Activated CD4-positive, alpha-beta memory T cell treated with anti-CD3 and anti-CD28 coated beads, Interleukin-2, amount 10 ng/mL, durations not matched to agents 7 days and 5 days (primary cell): ENCODE results near the gene HPCAL1. TPM values are rescaled to one million over a fixed set of nuclear protein-coding genes. Genes with fewer than 3 reads are reported as not detected.

Source experiments
- CTCF ChIA-PET: fragments of 350-600 bp; sonication (Branson Sonifier 250); formaldehyde crosslinking; loops from one replicate; lab custom pipeline; 2021; ENCODE audit warnings: antibody characterized with exemption, inconsistent platforms; lab: Charles Lee
- POLR2A ChIA-PET: fragments of 350-600 bp; sonication (Branson Sonifier 250); formaldehyde crosslinking; loops from one replicate; lab custom pipeline; 2021; ENCODE audit warnings: antibody characterized with exemption; lab: Charles Lee
- DNase-seq: peaks from one replicate; pipeline ENCODE4 v3.0.0-alpha.2; 2020
- H3K27ac Mint-ChIP-seq: one replicate; pipeline ENCODE4 v1.8.0; 2021; ENCODE audit warnings: mild to moderate bottlenecking, mixed read lengths
- H3K27me3 Mint-ChIP-seq: one replicate; pipeline ENCODE4 v1.8.0; 2021; ENCODE audit warnings: mixed read lengths
- H3K36me3 Mint-ChIP-seq: one replicate; pipeline ENCODE4 v1.8.0; 2021; ENCODE audit warnings: low read depth, mixed read lengths
- H3K4me1 Mint-ChIP-seq: one replicate; pipeline ENCODE4 v1.8.0; 2021; ENCODE audit warnings: mixed read lengths
- H3K4me3 Mint-ChIP-seq: one replicate; pipeline ENCODE4 v1.8.0; 2021; ENCODE audit warnings: mild to moderate bottlenecking, mixed read lengths
- H3K9me3 Mint-ChIP-seq: one replicate; pipeline ENCODE4 v1.8.0; 2021; ENCODE audit warnings: mixed read lengths
- total RNA-seq, 2 experiments: library from RNA; stranded (reverse); gene quantifications; one replicate each; pipeline ENCODE4 v1.2.3, GENCODE V29; 2021

HPCAL1 gene
- total RNA-seq, 2 experiments from 2014 or later = 70.0 to 71.4 TPM

- peak overlapping the region; percentile 98 for H3K4me3 Mint-ChIP-seq
- H3K27me3 Mint-ChIP-seq = no peaks in the 10 kb centered on the region
- H3K36me3 Mint-ChIP-seq = no peaks in the 10 kb centered on the region
- POLR2A ChIA-PET = interaction anchor here (0.8 to 6.9 kb wide), 17 partner anchors 20 to 880 kb away, joined by 3 to 109 read pairs (median 4); partner anchors contain the start of genes CPSF3, ITGB1BP1, ODC1 and RRM2
- DNase-seq = peak; percentile 44
- peak overlapping the region; percentile 81 for H3K27ac Mint-ChIP-seq
- H3K4me1 Mint-ChIP-seq = peaks cover 74% of the 10 kb centered on the region
- H3K9me3 Mint-ChIP-seq = no peaks in the 10 kb centered on the region
- CTCF ChIA-PET = interaction anchor here (0.8 to 9.3 kb wide), 12 partner anchors 8 to 231 kb away, joined by 3 to 138 read pairs (median 6); no protein-coding TSS in a partner anchor
These were observed 533 bp downstream of the HPCAL1 start for GRCh38 chr2:10303181-10303693.

- Mint-ChIP-seq H3K4me3 (peak overlapping the region; percentile 98), H3K36me3 (no peaks in the 10 kb centered on the region), H3K4me1 (peaks cover 69% of the 10 kb centered on the region), H3K9me3 (no peaks in the 10 kb centered on the region), H3K27ac (peak overlapping the region; percentile 67), H3K27me3 (no peaks in the 10 kb centered on the region)
- POLR2A ChIA-PET = interaction anchor here (0.8 to 6.9 kb wide), 17 partner anchors 20 to 881 kb away, joined by 3 to 109 read pairs (median 4); partner anchors contain the start of genes CPSF3, ITGB1BP1, ODC1 and RRM2
- DNase-seq = peak; percentile 55
- CTCF ChIA-PET = interaction anchor here (0.7 to 9.3 kb wide), 16 partner anchors 9 to 829 kb away, joined by 3 to 138 read pairs (median 4); a partner anchor contains a TSS
These were observed 1.1 kb downstream of the HPCAL1 start for GRCh38 chr2:10303694-10304378.

GRCh38 chr2:10304458-10305253 is 2.0 kb downstream of the HPCAL1 start:
- CTCF ChIA-PET = interaction anchor here (0.6 to 9.3 kb wide), 20 partner anchors 9 to 828 kb away, joined by 3 to 138 read pairs (median 4); a partner anchor contains a TSS
- POLR2A ChIA-PET = interaction anchor here (0.7 to 6.9 kb wide), 15 partner anchors 19 to 1711 kb away, joined by 3 to 109 read pairs (median 4); partner anchors contain the start of genes CPSF3, ITGB1BP1, ODC1 and RRM2
- H3K36me3 Mint-ChIP-seq = no peaks in the 10 kb centered on the region
- H3K4me3 Mint-ChIP-seq = peak overlapping the region; percentile 98
- peak overlapping the region; percentile 53 for H3K27ac Mint-ChIP-seq
- H3K9me3 Mint-ChIP-seq = no peaks in the 10 kb centered on the region
- peaks cover 65% of the 10 kb centered on the region for H3K4me1 Mint-ChIP-seq
- no peaks in the 10 kb centered on the region for H3K27me3 Mint-ChIP-seq
- no peak for DNase-seq

GRCh38 chr2:10305254-10305635 is 2.5 kb downstream of the HPCAL1 start:
- no peaks in the 10 kb centered on the region for H3K27me3 Mint-ChIP-seq
- ChIA-PET CTCF (interaction anchor here (0.6 to 9.3 kb wide), 12 partner anchors 10 to 355 kb away, joined by 3 to 138 read pairs (median 4); no protein-coding TSS in a partner anchor), POLR2A (interaction anchor here (0.7 to 6.9 kb wide), 7 partner anchors 18 to 1712 kb away, joined by 3 to 109 read pairs (median 40); partner anchors contain the start of genes ODC1 and RRM2)
- peak; percentile 74 for DNase-seq
- H3K4me3 Mint-ChIP-seq = peak overlapping the region; percentile 42
- no peaks in the 10 kb centered on the region for H3K36me3 Mint-ChIP-seq
- H3K9me3 Mint-ChIP-seq = no peaks in the 10 kb centered on the region
- H3K27ac Mint-ChIP-seq = no peak overlapping the region
- peaks cover 61% of the 10 kb centered on the region for H3K4me1 Mint-ChIP-seq

GRCh38 chr2:10305715-10306114 is 3.0 kb downstream of the HPCAL1 start:
- H3K27ac Mint-ChIP-seq = no peak overlapping the region
- CTCF ChIA-PET = interaction anchor here (0.6 to 9.3 kb wide), 10 partner anchors 11 to 354 kb away, joined by 3 to 138 read pairs (median 4); no protein-coding TSS in a partner anchor
- H3K36me3 Mint-ChIP-seq = no peaks in the 10 kb centered on the region
- peaks cover 56% of the 10 kb centered on the region for H3K4me1 Mint-ChIP-seq
- no peaks in the 10 kb centered on the region for H3K27me3 Mint-ChIP-seq
- no peaks in the 10 kb centered on the region for H3K9me3 Mint-ChIP-seq
- H3K4me3 Mint-ChIP-seq = peak overlapping the region; percentile 42
- POLR2A ChIA-PET = interaction anchor here (0.7 to 6.9 kb wide), 6 partner anchors 24 to 1712 kb away, joined by 3 to 109 read pairs (median 48); partner anchors contain the start of genes ODC1 and RRM2
- DNase-seq = peak; percentile 35

GRCh38 chr2:10306901-10307463 is 4.3 kb downstream of the HPCAL1 start:
- H3K27ac Mint-ChIP-seq = no peak overlapping the region
- DNase-seq = no peak
- ChIA-PET POLR2A (interaction anchor here (6.9 kb wide), 1 partner anchor 23 kb away, joined by 109 read pairs; no protein-coding TSS in a partner anchor), CTCF (interaction anchor here (9.3 kb wide), 1 partner anchor 102 kb away, joined by 138 read pairs; no protein-coding TSS in a partner anchor)
- no peaks in the 10 kb centered on the region for H3K36me3 Mint-ChIP-seq
- no peaks in the 10 kb centered on the region for H3K27me3 Mint-ChIP-seq
- H3K4me3 Mint-ChIP-seq = no peak overlapping the region
- H3K9me3 Mint-ChIP-seq = no peaks in the 10 kb centered on the region
- H3K4me1 Mint-ChIP-seq = peaks cover 43% of the 10 kb centered on the region

- Mint-ChIP-seq H3K27me3 (no peaks in the 10 kb centered on the region), H3K4me1 (peaks cover 42% of the 10 kb centered on the region), H3K27ac (no peak overlapping the region), H3K9me3 (no peaks in the 10 kb centered on the region), H3K4me3 (no peak overlapping the region), H3K36me3 (no peaks in the 10 kb centered on the region)
- DNase-seq = no peak
- POLR2A ChIA-PET = no interaction called here
- CTCF ChIA-PET = interaction anchor here (9.3 kb wide), 1 partner anchor 102 kb away, joined by 138 read pairs; no protein-coding TSS in a partner anchor
These were observed 5.0 kb downstream of the HPCAL1 start for GRCh38 chr2:10307561-10308156.

- Mint-ChIP-seq H3K4me1 (peaks cover 38% of the 10 kb centered on the region), H3K27me3 (no peaks in the 10 kb centered on the region), H3K4me3 (no peak overlapping the region), H3K27ac (no peak overlapping the region), H3K36me3 (no peaks in the 10 kb centered on the region), H3K9me3 (no peaks in the 10 kb centered on the region)
- ChIA-PET CTCF (interaction anchor here (1.5 to 9.3 kb wide), 2 partner anchors 23 to 101 kb away, joined by 4 to 138 read pairs; no protein-coding TSS in a partner anchor), POLR2A (no interaction called here)
- DNase-seq = no peak
These were observed 6.2 kb downstream of the HPCAL1 start for GRCh38 chr2:10308866-10309265.

GRCh38 chr2:10309286-10309685 is 6.6 kb downstream of the HPCAL1 start:
- no peak overlapping the region for H3K4me3 Mint-ChIP-seq
- no peak overlapping the region for H3K27ac Mint-ChIP-seq
- ChIA-PET POLR2A (no interaction called here), CTCF (interaction anchor here (1.5 to 9.3 kb wide), 2 partner anchors 23 to 100 kb away, joined by 4 to 138 read pairs; no protein-coding TSS in a partner anchor)
- DNase-seq = no peak
- H3K9me3 Mint-ChIP-seq = no peaks in the 10 kb centered on the region
- H3K4me1 Mint-ChIP-seq = peaks cover 36% of the 10 kb centered on the region
- no peaks in the 10 kb centered on the region for H3K36me3 Mint-ChIP-seq
- no peaks in the 10 kb centered on the region for H3K27me3 Mint-ChIP-seq

- POLR2A ChIA-PET = no interaction called here
- H3K36me3 Mint-ChIP-seq = no peaks in the 10 kb centered on the region
- CTCF ChIA-PET = no interaction called here
- no peaks in the 10 kb centered on the region for H3K27me3 Mint-ChIP-seq
- H3K9me3 Mint-ChIP-seq = no peaks in the 10 kb centered on the region
- no peak for DNase-seq
- H3K4me1 Mint-ChIP-seq = peaks cover 30% of the 10 kb centered on the region
- H3K4me3 Mint-ChIP-seq = no peak overlapping the region
- no peak overlapping the region for H3K27ac Mint-ChIP-seq
These were observed 7.7 kb downstream of the HPCAL1 start for GRCh38 chr2:10310309-10310888.

GRCh38 chr2:10311736-10312135 is 9.0 kb downstream of the HPCAL1 start:
- ChIA-PET CTCF (no interaction called here), POLR2A (no interaction called here)
- Mint-ChIP-seq H3K27me3 (no peaks in the 10 kb centered on the region), H3K9me3 (no peaks in the 10 kb centered on the region), H3K4me1 (peaks cover 24% of the 10 kb centered on the region), H3K27ac (no peak overlapping the region), H3K36me3 (no peaks in the 10 kb centered on the region), H3K4me3 (no peak overlapping the region)
- DNase-seq = no peak
